ENCODE measurements around the gene SLC6A19. TPM values are rescaled to one million over a fixed set of nuclear protein-coding genes. Genes with fewer than 3 reads are reported as not detected.

The SLC6A19 gene
- total and polyA plus RNA-seq, 12 donors = under 0.01 TPM; not detected in 11

DNA sequence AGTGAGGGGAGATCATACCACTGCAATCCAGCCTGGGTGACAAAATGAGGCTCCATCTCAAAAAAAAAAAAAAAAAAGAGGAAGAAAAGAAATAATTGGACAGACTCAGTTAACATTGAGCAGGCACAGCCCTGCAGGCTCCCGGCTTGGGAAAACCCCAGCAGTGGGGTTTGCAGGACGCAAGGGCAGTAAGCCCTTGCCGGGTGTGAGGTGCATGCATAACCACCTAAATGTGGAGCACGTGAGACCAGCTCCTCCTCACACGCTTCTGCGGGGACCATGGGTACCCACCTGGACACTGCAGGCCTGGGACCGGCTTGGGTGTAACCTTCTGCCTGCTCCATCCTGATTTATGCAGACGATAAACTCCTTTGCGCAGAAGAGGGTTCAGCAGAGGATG is 19.0 kb downstream of the SLC6A19 start:
- no peaks in the 10 kb centered on the region for H3K27me3 ChIP-seq
- 80 to 89% (median 82%) methylated on average over 4 to 9 of the region's 9 CpGs for WGBS, 4 donors
- intact Hi-C loops (cut with DNase I) = no loop called here

DNA sequence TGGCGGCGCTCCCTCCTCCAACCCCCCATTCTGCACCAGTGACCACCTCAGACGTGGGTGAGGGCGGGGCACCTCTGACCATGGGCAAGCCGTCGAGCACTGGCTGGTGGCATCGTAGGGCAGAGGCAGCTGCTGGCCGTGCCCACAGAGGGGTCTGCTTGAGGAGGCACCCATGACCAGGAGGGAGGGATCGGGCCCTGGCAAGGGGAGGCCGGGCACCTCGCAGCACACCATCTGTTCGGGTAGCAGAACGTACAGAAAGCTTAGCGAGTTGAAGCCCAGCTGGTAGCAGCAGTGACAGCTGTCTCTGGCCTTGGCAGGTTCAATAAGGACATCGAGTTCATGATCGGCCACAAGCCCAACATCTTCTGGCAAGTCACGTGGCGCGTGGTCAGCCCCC is 19.4 kb downstream of the SLC6A19 start:
- Histone ChIP-seq H3K4me1 (replicated peaks in 1 of 2) (no peaks in the 10 kb centered on the region), H3K27me3 (no peaks in the 10 kb centered on the region), H3K4me3 (no peak overlapping the region), H3K9me3 (replicated peaks in 1 of 3) (no peaks in the 10 kb centered on the region), H3K27ac (no peak overlapping the region), H3K36me3 (replicated peaks in 1 of 2) (no peaks in the 10 kb centered on the region)
- DNase-seq = no peak
- WGBS, 4 donors = 78 to 90% (median 85%) methylated on average over 15 to 19 of the region's 19 CpGs
- no peak for TF ChIP-seq POLR2A (IDR thresholded peaks at IDR 0.05)
- TF ChIP-seq, protein P1, sequence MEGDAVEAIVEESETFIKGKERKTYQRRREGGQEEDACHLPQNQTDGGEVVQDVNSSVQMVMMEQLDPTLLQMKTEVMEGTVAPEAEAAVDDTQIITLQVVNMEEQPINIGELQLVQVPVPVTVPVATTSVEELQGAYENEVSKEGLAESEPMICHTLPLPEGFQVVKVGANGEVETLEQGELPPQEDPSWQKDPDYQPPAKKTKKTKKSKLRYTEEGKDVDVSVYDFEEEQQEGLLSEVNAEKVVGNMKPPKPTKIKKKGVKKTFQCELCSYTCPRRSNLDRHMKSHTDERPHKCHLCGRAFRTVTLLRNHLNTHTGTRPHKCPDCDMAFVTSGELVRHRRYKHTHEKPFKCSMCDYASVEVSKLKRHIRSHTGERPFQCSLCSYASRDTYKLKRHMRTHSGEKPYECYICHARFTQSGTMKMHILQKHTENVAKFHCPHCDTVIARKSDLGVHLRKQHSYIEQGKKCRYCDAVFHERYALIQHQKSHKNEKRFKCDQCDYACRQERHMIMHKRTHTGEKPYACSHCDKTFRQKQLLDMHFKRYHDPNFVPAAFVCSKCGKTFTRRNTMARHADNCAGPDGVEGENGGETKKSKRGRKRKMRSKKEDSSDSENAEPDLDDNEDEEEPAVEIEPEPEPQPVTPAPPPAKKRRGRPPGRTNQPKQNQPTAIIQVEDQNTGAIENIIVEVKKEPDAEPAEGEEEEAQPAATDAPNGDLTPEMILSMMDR (IDR thresholded peaks at IDR 0.05) = no peak
- intact Hi-C loops (cut with DNase I) = no loop called here

More for the DNA sequence above, 19.0 kb downstream of the SLC6A19 start:
- DNase-seq = no peak
- TF ChIP-seq, protein P1 (IDR thresholded peaks at IDR 0.05) = no peak
- TF ChIP-seq POLR2A (IDR thresholded peaks at IDR 0.05) = no peak
- H3K27ac ChIP-seq = no peak overlapping the region
- H3K9me3 ChIP-seq (replicated peaks in 1 of 3) = no peaks in the 10 kb centered on the region
- H3K36me3 ChIP-seq (replicated peaks in 1 of 2) = no peaks in the 10 kb centered on the region
- no peaks in the 10 kb centered on the region for H3K4me1 ChIP-seq (replicated peaks in 1 of 2)
- H3K4me3 ChIP-seq = no peak overlapping the region

DNA sequence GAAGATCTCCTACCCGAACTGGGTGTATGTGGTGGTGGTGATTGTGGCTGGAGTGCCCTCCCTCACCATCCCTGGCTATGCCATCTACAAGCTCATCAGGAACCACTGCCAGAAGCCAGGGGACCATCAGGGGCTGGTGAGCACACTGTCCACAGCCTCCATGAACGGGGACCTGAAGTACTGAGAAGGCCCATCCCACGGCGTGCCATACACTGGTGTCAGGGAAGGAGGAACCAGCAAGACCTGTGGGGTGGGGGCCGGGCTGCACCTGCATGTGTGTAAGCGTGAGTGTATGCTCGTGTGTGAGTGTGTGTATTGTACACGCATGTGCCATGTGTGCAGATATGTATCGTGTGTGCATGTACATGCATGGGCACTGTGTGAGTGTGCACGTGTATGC is 20.3 kb downstream of the SLC6A19 start:
- H3K27me3 ChIP-seq = no peaks in the 10 kb centered on the region

DNA sequence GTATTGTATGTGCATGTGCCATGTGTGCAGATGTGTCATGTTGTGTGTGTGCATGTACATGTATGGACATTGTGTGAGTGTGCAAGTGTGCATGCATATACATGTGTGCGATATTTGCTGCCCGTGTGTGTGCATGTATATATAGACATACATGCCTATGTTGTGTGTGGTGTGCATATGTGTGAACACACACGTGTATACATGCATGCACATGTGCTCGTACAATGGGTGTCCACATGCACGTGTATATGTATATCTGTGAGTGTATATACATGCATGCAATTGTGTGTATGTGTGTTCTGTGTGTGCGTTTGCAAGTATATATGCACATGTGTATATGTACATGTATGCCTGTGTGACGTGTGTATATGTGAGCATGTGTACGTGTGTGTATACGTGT is 20.8 kb downstream of the SLC6A19 start:
- TF ChIP-seq POLR2A (IDR thresholded peaks at IDR 0.05) = no peak
- TF ChIP-seq, protein P1 (IDR thresholded peaks at IDR 0.05) = no peak
- DNase-seq = no peak
- Histone ChIP-seq H3K4me3 (no peak overlapping the region), H3K36me3 (replicated peaks in 1 of 2) (no peaks in the 10 kb centered on the region), H3K27ac (no peak overlapping the region), H3K9me3 (replicated peaks in 1 of 3) (no peaks in the 10 kb centered on the region), H3K4me1 (replicated peaks in 1 of 2) (no peaks in the 10 kb centered on the region), H3K27me3 (no peaks in the 10 kb centered on the region)
- intact Hi-C loops (cut with DNase I) = no loop called here
- 86 to 93% (median 90%) methylated on average over 9 of the region's 9 CpGs for WGBS, 4 donors

More for the DNA sequence above, 20.3 kb downstream of the SLC6A19 start:
- no peaks in the 10 kb centered on the region for H3K9me3 ChIP-seq (replicated peaks in 1 of 3)
- H3K4me3 ChIP-seq = no peak overlapping the region
- intact Hi-C loops (cut with DNase I) = no loop called here
- no peak overlapping the region for H3K27ac ChIP-seq
- no peak for DNase-seq
- no peaks in the 10 kb centered on the region for H3K4me1 ChIP-seq (replicated peaks in 1 of 2)
- TF ChIP-seq, protein P1 (IDR thresholded peaks at IDR 0.05) = no peak
- no peak for TF ChIP-seq POLR2A (IDR thresholded peaks at IDR 0.05)
- no peaks in the 10 kb centered on the region for H3K36me3 ChIP-seq (replicated peaks in 1 of 2)
- 86 to 93% (median 88%) methylated on average over 7 to 10 of the region's 10 CpGs for WGBS, 4 donors

All from adrenal gland (tissue), 12 donors.